ENCODE data around the gene TNIK. TPM values are rescaled to one million over a fixed set of nuclear protein-coding genes. Genes with fewer than 3 reads are reported as not detected.

TNIK gene
- 12.4 and 14.6 TPM in 2 replicates for total RNA-seq (2014; rRNA removed; shearing (Covaris generic))

DNA sequence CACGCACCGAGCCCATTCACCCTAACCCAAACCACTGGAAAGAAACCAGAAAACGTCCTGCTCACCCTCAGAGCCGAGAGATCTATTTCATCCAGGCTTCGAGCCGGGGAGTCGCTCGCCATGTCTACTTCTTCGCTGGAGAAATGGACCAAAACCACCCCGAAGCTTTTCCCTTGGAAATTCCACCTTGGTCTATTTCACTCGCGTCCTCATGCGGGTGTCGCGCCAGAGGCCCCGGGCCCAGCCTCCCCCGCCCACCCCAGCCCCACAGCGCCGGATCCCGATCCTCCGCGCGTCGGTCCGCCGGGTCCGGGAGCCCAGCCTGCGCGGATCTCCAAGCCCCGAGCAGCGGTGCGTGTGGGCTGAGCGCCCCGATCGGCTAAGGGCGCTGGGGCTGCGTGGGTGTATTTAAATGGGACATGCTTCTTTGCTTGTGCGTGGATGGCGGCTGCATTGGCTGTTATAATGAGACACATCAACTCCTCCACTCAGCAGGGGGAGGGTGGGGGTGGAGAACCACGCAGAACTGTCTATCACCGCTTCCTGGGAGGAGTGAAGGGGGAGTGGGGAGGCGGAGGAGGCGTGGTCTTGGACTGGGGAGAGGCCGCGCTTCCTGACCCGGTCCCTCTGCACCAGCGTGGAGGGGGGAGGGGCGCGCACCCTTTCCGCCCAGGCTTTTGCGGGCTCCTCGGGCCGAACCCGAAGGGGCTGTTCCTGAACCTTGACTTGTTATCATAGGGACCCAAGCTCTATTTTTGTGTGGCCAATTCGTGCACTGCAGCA is at the start of gene TNIK:
Gene TNIK, minus strand, starts transcription at position 464 of the 783 bp plus-strand sequence. Its CDS starts 342 bp downstream, at position 122.
- DNase-seq (ENCODE audit: low spot score), result peak; percentile 97

DNA sequence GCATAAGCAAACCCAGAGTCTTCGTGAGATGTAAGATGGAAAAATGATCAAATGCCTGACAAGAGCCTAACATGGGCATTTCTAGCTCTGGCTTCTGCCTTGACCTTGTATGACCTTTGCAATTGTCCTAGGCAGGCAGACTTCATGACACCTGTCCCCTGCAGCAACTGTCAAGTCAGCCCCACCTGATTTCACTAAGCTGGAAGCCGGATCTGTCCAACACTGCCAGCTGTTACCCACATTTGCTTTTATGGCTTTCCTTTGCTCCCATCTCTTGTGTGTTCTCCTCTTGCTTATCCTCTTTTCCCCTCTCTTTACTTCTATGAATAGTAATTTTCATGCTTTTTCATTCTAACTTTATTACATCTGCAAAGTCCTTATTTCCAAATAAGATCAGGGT is 48.5 kb upstream of the TNIK start:
- DNase-seq (ENCODE audit: low spot score), result no peak

DNA sequence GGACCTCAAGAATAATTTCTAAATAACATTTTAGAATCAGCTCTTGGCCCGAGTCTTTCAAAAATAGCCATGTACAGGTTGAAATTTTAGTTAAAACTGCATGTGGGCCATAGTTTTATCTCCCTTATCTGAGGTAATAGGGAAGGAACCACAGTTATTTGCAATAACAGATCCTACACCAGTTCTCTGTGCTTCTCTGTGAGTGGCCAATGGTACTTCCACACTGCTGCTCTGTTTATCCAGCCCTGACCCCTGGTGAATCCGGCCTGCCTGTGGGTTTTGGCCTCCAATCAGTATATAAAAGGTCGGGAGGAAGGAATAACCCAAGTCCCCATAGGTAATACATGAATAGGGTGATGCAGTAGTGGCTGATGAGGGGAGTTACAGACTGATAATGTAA is 48.0 kb upstream of the TNIK start:
- no peak for DNase-seq (ENCODE audit: low spot score)

DNA sequence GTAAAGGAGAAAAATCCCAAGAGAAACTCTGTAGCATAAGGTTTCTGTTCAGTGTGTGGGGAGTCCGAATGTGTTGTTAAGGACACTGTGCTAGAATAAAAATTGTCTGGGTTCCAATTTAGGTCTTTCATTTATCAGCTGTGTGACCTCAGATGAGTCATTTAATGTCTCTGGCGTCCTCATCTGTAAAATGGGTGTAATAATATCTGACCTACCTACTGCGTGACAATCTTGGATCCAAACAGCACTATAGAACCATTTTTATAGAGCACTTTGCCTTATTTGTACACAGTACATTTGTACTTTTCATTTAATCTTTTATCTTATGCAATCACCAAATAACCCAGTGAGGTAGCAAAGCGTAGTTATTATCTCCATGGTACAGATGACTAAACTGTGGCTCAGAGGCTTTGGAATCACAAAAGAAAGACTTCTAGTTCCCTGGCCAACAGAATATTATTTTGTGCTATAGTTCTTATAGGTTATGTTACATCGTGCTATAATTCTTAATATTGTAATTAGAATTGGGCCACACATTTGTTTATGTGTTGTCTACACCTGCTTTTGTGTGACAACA is 46.6 kb upstream of the TNIK start:
- no peak for DNase-seq (ENCODE audit: low spot score)

DNA sequence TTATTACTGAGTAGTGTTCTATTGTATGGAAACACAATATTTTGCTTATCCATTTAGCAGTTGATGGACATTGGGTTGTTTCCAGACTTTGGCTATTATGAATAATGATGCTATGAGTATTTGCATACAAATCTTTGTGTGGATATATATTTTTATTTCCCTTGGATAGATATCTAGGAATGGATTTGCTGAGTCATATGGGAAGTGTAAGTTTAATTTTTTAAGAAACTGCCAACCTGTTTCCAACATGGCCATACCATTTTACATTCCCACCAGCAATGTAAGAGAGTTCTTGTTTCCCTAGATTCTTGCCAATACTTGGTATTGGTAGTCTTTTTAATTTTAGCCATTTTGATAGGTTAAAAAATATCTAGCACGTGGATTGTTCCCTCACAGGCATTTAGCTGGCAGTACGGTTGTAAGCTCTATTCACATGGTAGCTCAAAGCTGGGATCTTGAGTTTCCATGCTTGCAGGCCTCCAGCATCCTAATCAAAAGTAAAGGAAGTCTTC is 45.7 kb upstream of the TNIK start:
- no peak for DNase-seq (ENCODE audit: low spot score)

DNA sequence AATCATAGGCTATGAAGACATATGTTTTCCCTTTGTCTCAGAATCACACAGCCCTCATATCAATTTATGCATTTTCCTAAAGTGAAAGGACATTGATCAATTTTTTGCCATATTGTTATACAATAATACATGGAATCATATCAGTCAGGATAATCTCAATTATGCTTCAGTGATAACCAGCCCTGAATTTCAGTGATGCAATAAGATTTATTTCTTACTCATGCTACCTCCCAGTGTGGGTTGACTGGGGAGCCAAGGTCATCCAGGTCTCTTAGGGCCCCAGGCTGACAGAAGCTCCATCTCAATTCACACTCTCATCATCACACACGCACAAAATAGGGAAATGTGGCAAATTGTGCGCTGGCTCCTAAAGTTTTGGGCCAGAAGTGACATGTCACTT is 44.2 kb upstream of the TNIK start:
- no peak for DNase-seq (ENCODE audit: low spot score)

DNA sequence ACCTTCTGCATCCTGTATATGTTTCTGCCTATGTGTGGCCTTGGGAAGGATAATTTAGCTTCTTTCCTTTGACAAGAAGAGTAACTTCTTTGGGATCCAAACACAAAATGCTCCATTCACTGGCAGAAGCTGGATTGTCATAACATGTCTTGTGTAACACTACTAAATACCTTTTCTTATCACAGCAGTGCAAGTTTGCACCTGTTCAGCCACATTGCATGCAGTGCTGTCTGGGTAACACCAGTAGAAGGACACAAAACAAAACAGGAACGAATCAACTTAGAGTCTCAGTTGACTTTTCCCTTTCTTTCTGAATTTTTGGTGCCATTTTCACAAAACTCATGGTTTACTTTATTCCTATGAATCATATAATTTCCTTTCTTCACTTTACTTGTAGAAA is 43.6 kb upstream of the TNIK start:
- no peak for DNase-seq (ENCODE audit: low spot score)

DNA sequence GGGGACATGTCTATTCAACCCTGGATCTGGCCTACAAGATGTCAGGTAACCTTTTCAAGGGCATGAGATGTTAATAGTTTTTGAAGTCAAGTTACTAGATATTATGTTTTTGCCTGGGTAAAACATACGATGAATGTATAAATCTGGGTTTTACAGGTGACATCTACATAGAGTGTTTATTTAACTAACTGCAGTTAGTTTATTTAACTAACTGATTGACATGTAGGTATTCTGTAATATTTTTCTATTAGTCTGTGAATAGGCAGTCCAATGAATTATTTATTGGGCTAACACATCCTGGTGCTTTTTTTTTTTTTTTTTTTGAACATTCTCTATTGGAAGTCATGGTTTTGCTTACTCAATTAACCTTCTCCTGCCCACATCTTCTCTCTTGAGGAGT is 38.7 kb upstream of the TNIK start:
- DNase-seq (ENCODE audit: low spot score), result no peak

DNA sequence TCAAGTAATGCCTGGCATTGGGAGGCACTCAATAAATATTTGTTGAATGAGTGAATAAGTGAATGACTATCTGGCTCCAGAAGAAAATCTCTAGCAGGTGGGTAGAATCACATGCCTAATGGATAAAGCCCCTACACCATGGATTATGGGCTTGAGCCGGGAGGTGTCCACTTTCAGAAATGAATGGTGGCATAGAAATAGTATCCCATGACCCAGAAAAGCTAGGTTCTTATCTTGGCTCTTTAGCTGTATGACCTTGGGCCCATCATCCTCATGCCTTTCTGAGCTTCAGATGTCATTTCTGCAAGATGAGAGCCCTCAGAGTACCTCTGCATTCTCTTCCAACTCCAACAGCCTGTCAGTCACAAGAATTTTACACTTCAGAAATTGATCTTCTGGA is 37.3 kb upstream of the TNIK start:
- DNase-seq (ENCODE audit: low spot score), result no peak

DNA sequence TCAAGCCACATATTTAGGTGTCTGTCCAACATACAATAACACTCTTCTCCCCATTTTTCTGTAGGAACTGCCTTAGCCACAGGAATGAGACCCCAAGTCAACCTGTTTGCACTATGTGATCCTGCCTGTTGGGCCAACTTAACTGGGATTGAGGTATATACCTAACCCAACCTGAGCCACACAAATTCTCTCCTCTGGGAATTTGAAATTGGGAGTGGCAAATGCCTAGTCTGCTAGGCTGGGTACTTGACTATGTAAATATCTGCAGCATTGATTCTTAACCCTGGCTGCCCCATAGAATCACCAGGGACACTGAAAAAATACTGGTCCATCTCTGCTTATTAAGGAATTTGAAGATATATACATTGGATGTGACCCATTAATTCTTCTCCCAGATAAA is 35.2 kb upstream of the TNIK start:
- DNase-seq (ENCODE audit: low spot score), result no peak

DNA sequence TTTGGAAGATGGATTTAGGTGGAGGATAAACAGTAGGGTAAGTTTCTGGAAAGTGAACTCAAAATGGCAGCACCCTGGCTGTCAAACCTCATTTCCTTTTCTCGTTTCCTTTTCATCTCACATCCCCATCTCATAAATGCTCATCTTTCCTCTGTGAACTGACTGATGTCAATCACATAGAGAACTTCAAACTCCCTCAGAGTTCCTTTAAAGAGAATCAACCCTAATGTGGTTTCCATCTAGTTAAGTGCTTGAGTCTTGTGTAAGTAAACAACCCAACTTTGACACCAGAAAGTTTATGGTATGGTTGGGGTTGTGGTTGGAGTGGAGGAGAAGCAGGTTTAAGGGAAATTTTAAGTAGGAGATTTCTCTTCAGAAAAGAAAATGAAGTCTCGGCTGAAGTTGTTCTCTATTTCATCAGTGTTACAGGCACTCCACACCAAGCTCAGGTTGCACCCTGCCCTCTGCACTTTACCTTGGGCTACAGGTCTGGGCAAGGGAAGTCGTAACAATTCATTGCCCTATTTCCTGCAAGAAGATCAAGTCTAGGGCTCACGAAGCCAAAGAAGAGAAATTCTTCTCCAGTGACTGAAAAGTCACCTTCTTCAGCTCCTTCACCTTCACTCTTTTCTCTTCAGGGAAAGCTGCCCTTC is 34.4 kb upstream of the TNIK start:
- no peak for DNase-seq (ENCODE audit: low spot score)

DNA sequence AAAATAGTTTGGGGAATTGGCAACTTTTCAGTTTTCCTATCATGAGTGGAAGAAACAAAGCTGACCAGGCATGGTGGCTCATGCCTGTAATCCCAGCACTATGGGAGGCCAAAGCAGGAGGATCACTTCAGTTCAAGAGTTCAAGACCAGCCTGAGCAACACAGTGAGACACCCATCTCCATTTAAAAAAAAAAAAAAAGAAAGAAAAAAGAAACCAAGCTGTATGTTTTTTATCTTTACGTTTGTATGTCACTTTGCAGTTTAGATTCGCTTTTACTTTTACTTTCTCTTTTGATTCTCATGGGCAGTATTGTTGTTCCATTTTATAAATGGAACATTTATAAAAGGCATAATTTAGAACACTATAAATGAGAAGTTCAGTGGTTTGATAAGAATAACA is 31.2 kb upstream of the TNIK start:
- DNase-seq (ENCODE audit: low spot score), result no peak

DNA sequence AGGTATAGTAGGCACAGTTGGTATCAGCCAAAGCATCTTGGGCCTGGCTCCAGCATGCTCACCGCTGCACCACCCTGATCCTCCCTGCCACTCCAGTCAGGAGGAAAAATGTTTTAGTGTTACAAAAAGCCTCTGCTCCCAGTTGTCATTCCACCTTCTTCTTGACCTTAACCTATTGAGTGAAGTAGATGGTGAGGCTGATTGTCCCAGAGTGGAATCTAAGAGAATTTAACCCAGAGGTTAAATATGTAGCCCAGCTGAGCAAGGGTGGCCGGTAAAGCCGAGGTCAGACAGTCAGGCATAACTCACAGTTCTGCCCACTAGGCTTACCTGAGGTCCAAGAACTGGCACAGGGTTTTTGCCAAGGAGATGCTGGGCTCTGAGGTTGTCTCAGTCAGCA is 30.7 kb upstream of the TNIK start:
- DNase-seq (ENCODE audit: low spot score), result peak; percentile 40

DNA sequence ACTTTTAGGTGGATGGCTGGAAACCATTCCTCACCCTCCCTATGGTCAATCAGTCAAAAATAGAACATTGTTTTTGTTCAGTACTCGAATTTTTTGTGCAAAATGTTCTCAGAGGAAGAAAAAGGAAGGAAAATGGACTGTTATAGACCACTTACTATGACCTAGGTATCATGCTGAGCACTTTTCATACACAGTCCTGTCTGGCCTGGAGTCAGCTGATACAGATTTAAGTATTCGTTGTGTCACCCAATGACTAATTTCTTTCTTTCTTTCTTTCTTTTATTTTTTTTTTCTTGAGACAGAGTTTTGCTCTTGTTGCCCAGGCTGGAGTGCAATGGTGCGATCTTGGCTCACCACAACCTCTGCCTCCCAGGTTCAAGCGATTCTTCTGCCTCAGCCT is 29.1 kb upstream of the TNIK start:
- DNase-seq (ENCODE audit: low spot score), result no peak

DNA sequence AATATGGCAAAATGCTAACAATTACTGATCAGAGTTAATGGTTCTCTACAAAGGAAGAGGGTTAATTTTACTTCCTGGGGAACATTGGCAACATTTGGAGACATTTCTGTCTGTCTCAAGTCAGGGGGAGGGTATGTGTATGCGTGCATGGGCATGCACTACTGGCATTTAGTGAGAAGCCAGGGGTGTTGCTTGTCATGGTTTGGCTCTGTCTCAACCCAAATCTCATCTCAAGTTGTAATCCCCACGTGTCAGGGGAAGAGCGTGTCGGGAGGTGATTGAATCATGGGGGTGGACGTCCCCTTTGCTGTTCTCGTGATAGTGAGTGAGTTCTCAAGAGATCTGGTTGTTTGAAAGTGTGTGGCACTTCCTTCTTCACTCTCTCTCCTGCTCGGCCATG is 28.3 kb upstream of the TNIK start:
- DNase-seq (ENCODE audit: low spot score), result no peak

DNA sequence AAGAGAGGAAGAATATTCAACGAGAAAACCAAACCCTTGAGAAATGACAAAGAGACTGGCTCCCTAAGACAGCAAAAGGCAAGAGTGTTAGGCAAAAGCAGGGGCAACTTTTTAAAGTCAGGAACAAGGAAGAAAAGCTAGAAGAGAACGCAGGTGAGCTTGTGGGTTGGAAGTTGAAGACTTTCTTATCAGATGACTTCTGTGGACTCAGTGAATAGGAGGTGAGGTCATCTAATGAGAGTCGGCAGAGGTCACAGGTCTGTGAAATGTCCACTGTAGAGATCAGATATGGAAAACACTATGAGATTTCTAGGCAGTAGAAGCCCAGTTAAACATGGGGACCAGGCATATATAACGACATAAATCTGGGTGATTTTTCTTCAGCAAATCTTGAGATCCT is 27.2 kb upstream of the TNIK start:
- DNase-seq (ENCODE audit: low spot score), result no peak

DNA sequence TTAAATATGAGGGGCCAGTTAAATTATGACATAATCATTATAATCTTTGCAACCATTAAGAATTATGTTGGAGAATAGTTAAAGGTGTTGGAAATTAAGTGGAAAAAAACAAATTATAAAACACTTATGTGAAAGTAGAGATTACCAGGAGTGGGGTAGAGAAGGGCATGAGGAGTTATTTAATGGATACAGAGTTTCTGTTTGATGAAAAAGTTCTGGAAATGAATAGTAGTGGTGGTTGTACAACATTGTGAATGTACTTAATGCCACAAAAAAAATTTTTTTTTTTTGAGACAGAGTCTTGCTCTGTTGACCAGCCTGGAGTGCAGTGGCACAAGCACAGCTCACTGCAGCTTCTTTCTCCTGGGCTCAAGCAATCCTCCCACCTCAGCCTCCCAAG is 25.1 kb upstream of the TNIK start:
- DNase-seq (ENCODE audit: low spot score), result no peak

DNA sequence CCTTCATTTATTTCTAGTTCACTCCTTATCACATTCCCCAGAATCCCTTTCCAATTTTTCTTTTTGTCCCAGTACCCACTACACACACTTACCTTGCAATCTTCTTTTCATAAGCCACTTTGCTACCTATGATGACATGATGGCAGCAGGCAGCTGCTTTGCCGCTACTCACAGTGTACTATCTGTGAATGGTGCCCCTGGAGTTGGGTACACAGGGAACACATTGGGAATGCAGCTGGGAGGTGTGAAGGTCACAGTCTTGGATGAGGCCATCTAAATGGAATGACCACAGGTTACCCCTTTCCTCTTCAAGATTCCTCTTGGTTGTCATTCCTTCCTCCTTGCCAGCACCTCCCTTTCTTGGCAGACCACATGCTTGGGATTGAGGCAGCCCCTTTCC is 20.8 kb upstream of the TNIK start:
- no peak for DNase-seq (ENCODE audit: low spot score)

DNA sequence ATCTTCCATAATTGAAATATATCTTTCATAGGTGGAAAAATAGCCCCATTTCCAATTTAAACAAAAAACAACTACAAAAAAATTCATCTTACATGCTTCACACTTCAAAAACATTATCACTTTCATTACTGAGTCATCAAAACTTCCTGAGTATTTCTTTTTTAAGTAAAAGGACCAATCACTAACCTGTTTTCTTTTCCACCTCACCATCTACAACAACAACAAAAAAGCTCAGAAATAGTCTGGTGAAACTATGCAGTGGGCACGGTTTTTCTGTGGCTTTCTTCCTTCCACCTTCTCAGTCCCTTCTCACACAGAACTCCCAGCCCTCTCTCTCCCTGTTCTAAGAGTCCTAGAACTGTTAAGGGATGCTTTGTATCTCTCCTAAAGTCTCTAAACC is 20.3 kb upstream of the TNIK start:
- DNase-seq (ENCODE audit: low spot score), result no peak

DNA sequence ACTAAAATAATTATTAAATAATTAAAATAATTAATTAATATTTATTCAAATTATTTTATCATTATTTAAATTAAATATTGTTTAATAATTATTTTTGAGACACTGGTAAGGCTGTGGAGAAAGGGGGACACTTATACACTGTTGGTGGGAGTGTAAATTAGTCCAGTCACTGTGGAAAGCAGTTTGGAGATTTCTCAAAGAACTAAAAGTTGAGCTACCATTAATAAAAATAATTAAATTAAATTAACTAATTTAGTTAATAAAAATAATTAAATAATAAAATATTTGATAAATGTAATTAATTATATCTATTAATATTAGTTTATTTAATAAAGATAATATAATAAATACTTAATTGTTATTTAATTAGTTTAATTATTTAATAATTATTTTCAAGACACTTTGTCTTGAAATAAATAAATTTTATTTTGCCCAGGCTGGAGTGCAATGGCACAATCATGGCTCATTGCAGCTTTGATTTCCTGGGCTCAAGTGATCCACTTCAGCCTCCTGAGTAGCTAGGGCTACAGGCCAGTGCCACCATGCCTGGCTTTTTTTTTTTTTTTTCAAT is 16.4 kb upstream of the TNIK start:
- no peak for DNase-seq (ENCODE audit: low spot score)

DNA sequence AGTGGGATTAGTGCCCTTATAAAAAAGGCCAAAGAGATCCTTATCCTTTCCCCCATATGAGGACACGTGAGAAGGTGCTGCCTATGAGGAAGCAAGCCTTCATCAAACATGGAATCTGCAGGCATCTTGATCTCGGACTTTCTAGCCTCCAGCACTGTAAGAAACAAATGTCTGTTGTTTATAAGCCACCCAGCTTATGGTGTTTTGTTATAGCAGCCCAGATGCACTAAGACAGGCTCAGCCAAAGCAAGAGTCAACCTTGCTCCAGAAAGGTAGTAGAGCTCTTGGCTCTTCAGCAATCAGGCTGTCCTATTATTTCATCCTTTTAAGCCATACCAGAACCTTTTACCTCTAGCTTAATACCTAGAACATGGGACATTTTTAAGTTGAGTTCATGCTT is 12.3 kb upstream of the TNIK start:
- DNase-seq (ENCODE audit: low spot score), result no peak

DNA sequence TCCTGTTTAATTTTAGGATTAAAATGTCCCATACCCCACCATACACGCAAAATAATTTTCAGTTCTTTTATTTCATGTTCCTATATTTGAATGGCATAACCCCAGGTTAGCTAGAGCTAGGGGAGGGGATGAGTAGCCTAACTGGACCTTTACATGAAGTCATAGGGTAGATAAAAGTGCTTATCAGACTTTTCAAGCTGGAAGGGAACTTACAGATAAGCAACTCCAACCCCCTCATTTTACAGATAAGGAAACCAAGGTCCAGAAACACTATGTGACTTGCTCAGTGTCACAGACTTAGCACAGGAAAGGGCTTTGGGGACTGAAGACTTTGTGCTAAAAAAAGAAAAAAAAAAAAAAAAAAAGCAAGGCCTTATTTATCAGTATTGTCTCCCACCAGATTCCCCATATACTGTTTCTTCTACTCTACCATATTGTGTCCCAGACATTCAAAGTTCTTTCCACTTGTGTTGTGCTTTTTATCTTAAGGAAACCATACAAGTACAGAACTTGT is 10.6 kb upstream of the TNIK start:
- no peak for DNase-seq (ENCODE audit: low spot score)
